ENCODE results near the gene APOL2. TPM values are rescaled to one million over a fixed set of nuclear protein-coding genes. Genes with fewer than 3 reads are reported as not detected.
"Not testable (repeated sequence)": the region's sequence is repeated elsewhere in the genome, so short reads cannot be mapped to it uniquely, and the experiment has no call there.

The APOL2 gene
- total and polyA plus RNA-seq, 5 donors = 29.1 to 54.8 (median 40.0) TPM

DNA sequence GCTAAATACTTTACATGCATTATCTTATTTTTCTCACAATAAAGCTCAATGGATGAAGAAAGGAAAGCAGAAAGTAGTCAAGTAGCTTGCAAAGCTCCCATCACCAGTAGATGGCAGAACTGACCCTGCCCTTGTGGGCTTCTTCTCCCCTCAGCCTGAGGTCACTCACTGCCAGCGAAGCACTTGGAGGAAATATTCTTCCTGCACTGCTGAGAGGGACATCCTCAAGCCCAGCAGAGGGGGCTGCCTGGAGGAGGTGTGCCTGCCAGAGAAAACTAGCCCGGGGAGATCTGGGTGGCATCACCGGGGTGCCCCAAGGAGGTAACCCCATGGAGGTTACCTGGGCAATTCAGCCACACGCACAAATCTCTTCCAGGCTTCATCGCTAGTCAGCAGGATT is 44.4 kb downstream of the APOL2 start:
- Histone ChIP-seq H3K27ac (ENCODE audit: low read length) (no peak overlapping the region), H3K4me1 (ENCODE audit: control insufficient read depth, insufficient read depth, low read length) (peaks cover 13% of the 10 kb centered on the region), H3K9me3 (ENCODE audit: control insufficient read depth, low read length) (no peaks in the 10 kb centered on the region), H3K27me3 (ENCODE audit: control insufficient read depth, insufficient read depth) (no peaks in the 10 kb centered on the region), H3K4me3 (ENCODE audit: low read length) (no peak overlapping the region)
- ATAC-seq (peak; percentile 49 to 58), DNase-seq (peak; percentile 55 to 76 (median 75))
- intact Hi-C loops (cut with DNase I) = loop anchor here in 3 of 4 donors (5.0 to 10.0 kb wide), 4 partner anchors 47 to 92 kb away; no protein-coding TSS in a partner anchor
- WGBS = 47% methylated on average over 5 of the region's 5 CpGs

DNA sequence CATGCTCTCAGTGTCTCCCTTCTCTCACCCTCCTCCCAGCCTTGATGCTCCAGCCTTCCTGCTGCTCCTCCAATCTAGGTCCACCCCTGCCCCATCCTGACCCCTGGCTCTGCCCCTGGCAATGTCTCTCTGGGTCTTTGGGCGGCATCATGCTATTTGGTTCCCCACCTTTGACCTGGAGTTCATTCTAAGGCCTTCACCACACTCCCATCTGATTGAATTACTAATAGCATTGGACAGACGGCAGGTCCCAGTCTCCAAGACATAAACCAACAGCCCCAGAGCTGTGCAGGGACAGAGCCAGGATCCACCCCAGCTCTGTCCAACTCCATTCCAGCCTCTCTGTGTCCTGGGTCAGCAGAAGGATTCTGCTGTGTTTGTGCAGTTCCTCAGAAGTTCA is 44.9 kb downstream of the APOL2 start:
- no peak overlapping the region for H3K4me3 ChIP-seq (ENCODE audit: low read length)
- no peaks in the 10 kb centered on the region for H3K9me3 ChIP-seq (ENCODE audit: control insufficient read depth, low read length)
- no peak overlapping the region for H3K27ac ChIP-seq (ENCODE audit: low read length)
- 74% methylated on average over 2 of the region's 2 CpGs for WGBS
- intact Hi-C loops (cut with DNase I) = loop anchor here in 1 of 4 donors (10.0 kb wide), 1 partner anchor 80 kb away; no protein-coding TSS in a partner anchor
- peaks cover 13% of the 10 kb centered on the region for H3K4me1 ChIP-seq (ENCODE audit: control insufficient read depth, insufficient read depth, low read length)
- no peak for DNase-seq
- ATAC-seq = no peak
- H3K27me3 ChIP-seq (ENCODE audit: control insufficient read depth, insufficient read depth) = no peaks in the 10 kb centered on the region

DNA sequence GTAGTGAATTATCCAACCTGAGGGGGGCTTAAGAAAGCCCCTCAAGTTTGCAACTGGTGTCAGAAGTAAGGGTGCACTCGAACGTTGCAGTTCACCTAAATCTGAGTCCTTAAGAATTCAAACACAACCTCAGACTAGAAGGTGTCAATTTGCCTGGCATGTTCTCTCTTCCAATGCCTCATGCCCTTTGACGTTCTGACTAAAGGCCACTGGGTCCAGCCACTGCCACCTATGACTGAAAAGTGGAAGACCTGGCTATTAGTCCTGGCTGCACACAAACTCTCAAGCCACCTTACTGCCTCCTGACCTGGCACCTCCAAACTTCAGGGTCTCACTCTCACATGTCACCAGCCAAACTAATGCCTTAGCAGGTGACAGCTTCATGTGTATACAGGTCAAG is 45.8 kb downstream of the APOL2 start:
- H3K4me1 ChIP-seq (ENCODE audit: control insufficient read depth, insufficient read depth, low read length) = peaks cover 13% of the 10 kb centered on the region

DNA sequence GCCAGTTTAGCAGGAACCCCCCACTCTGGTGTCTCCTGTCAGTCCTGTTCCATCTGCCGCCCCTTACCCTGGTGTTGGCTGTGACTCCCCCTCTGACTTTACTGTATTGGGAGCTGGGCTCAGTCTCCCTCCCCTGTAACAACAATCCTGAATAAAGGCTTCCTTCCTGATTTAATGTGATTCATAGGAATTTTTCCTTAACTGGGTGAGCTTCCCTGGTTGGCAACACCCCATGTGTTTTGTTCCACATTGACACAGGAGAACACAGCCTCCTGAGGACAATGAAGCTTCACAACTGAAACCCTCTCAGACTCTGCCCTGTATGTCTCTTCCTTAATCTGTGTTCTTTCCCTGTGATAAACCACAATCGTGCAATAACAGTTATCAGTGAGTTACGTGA is 46.2 kb downstream of the APOL2 start:
- Histone ChIP-seq H3K27ac (ENCODE audit: low read length) (no peak overlapping the region), H3K9me3 (ENCODE audit: control insufficient read depth, low read length) (no peaks in the 10 kb centered on the region), H3K4me3 (ENCODE audit: low read length) (no peak overlapping the region), H3K27me3 (ENCODE audit: control insufficient read depth, insufficient read depth) (no peaks in the 10 kb centered on the region), H3K4me1 (ENCODE audit: control insufficient read depth, insufficient read depth, low read length) (peaks cover 13% of the 10 kb centered on the region)
- ATAC-seq (no peak), DNase-seq (no peak)
- 69% methylated on average over 3 of the region's 3 CpGs for WGBS
- intact Hi-C loops (cut with DNase I) = loop anchor here in 1 of 4 donors (10.0 kb wide), 1 partner anchor 82 kb away; no protein-coding TSS in a partner anchor

More for the DNA sequence above, 45.8 kb downstream of the APOL2 start:
- ATAC-seq (no peak), DNase-seq (no peak)
- Histone ChIP-seq H3K27me3 (ENCODE audit: control insufficient read depth, insufficient read depth) (no peaks in the 10 kb centered on the region), H3K9me3 (ENCODE audit: control insufficient read depth, low read length) (no peaks in the 10 kb centered on the region), H3K4me3 (ENCODE audit: low read length) (no peak overlapping the region), H3K27ac (ENCODE audit: low read length) (no peak overlapping the region)
- 78% methylated on average over 3 of the region's 3 CpGs for WGBS
- intact Hi-C loops (cut with DNase I) = loop anchor here in 1 of 4 donors (10.0 kb wide), 1 partner anchor 81 kb away; no protein-coding TSS in a partner anchor

DNA sequence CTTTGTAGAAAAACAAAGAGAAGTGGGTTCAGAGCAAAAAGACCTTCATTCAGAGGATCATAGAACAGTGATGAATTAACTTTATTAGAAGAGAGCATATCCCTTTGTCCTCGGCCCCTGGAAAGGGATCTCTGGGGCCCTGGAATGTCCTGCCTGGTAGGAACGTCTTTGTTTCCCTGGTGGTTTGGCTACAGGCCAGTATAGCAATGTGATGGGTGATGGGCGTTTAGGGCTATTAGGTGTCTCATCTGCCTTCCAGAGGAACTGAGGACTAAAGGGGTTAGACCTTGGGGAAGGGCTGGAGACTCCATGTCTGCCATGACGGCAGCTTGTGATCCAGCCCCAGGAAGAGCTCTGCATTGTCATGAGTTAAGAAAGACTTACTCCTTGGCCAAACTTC is 46.8 kb downstream of the APOL2 start:
- no peaks in the 10 kb centered on the region for H3K27me3 ChIP-seq (ENCODE audit: control insufficient read depth, insufficient read depth)
- no peaks in the 10 kb centered on the region for H3K9me3 ChIP-seq (ENCODE audit: control insufficient read depth, low read length)
- H3K4me3 ChIP-seq (ENCODE audit: low read length) = no peak overlapping the region
- 44% methylated on average over 4 of the region's 4 CpGs for WGBS
- intact Hi-C loops (cut with DNase I) = loop anchor here in 1 of 4 donors (10.0 kb wide), 1 partner anchor 82 kb away; no protein-coding TSS in a partner anchor
- peak overlapping the region; percentile 42 for H3K27ac ChIP-seq (ENCODE audit: low read length)
- no peak for DNase-seq
- ATAC-seq = no peak
- peaks cover 10% of the 10 kb centered on the region for H3K4me1 ChIP-seq (ENCODE audit: control insufficient read depth, insufficient read depth, low read length)

DNA sequence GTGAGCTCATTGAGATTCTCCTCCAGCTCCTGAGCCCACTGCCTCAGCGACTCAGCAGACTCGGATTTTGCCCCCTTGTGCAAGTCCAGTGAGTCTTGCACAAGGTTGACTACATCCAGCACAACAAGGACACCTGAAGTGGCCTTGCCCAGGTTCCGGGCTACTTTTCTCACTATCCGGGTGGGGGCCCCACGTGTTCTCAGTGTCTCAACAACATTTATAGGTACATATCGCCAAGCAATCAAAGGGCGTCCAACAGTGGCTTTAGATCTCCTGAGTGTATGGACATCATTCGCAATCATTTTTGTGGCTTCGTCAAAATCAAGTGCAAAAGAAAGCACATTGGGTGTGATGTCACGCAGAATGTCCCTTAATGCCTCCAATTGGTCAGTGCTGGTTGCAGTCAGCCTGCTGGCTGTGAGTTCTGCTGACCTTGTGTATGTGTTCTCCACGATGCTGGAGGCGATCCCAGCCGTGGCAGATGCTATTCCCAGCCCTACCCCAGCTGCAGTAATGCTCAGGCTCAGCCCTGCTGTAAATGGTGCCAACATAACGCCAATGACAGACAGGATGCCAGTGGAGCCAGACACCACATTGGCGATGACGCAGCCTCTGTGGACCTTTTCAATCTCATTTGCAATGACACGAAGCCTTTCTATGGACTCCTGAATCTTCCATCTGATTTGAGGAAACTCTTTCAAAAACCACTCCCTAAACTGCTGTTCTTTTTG is 48.1 kb downstream of the APOL2 start:
- peak; percentile 69 to 92 (median 91) for DNase-seq
- Histone ChIP-seq H3K4me1 (ENCODE audit: control insufficient read depth, insufficient read depth, low read length) (peaks cover 3% of the 10 kb centered on the region), H3K27me3 (ENCODE audit: control insufficient read depth, insufficient read depth) (no peaks in the 10 kb centered on the region), H3K27ac (ENCODE audit: low read length) (peak overlapping the region; percentile 57), H3K9me3 (ENCODE audit: control insufficient read depth, low read length) (no peaks in the 10 kb centered on the region), H3K4me3 (ENCODE audit: low read length) (no peak overlapping the region)
- ATAC-seq = peak; percentile 79 to 91
- 71% methylated on average over 17 of the region's 17 CpGs for WGBS
- intact Hi-C loops (cut with DNase I) = loop anchor here in 1 of 4 donors (10.0 kb wide), 1 partner anchor 84 kb away; no protein-coding TSS in a partner anchor

DNA sequence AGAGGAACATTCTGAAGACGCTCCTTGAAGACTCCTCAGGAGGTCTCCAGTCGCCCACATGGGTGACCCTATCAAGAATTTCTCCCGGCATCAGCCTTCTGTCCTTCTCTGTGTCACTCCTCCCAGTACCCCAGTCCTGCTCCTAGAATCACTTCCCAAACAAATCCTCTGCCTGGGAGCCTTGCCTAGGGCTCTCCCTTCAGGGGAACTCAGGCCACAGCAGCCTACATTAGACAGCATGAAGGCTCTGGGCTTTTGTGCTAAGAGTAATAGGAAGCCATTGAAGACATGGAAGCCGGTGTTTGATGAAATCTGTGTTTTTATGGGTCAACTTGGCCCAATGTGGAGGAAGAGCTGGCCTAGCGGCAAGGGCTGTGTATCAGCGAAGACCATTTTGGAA is 51.5 kb downstream of the APOL2 start:
- DNase-seq; H3K27ac ChIP-seq (ENCODE audit: low read length); H3K4me1 ChIP-seq (ENCODE audit: control insufficient read depth, insufficient read depth, low read length); intact Hi-C loops (cut with DNase I); ATAC-seq; H3K4me3 ChIP-seq (ENCODE audit: low read length); H3K9me3 ChIP-seq (ENCODE audit: control insufficient read depth, low read length); H3K27me3 ChIP-seq (ENCODE audit: control insufficient read depth, insufficient read depth): not testable (repeated sequence)
- WGBS = 95% methylated on average over 3 of the region's 6 CpGs

DNA sequence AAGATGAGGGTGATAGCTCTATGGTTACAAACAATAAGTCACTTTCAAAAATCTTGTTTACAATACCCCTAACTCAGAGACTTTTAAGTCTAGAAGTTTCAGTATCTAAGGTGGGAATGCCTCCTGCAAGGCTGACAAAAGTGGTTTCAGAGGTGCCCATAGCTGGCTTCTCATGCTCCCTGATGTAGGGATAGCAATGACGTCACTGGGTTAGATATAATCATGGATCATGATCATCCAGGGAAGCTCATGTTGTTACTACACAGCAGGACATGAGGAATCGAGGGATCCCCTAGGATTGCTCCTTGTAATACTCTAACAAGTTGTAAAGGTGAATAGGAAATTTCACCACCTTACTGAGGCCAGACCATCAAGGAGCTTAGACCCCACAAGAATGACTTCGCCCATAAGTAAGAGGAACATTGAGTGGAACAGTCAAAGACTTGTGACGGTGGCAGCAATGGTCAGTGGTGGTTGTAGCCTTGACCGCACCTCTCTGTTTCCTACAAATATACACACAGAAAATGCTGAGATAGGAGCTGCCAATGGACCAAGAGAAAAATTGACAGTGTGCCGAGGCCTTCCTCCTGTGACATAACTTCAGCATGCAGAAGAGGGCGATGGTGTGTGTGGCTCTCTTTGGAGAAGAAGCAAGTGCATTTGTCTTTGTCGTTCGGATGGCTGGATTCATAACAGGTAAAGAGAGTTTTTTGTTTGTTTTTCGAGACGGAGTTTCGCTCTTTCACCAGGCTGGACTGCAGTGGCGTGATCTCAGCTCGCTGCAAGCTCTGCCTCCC is 53.3 kb downstream of the APOL2 start:
- intact Hi-C loops (cut with DNase I) = no loop called here

DNA sequence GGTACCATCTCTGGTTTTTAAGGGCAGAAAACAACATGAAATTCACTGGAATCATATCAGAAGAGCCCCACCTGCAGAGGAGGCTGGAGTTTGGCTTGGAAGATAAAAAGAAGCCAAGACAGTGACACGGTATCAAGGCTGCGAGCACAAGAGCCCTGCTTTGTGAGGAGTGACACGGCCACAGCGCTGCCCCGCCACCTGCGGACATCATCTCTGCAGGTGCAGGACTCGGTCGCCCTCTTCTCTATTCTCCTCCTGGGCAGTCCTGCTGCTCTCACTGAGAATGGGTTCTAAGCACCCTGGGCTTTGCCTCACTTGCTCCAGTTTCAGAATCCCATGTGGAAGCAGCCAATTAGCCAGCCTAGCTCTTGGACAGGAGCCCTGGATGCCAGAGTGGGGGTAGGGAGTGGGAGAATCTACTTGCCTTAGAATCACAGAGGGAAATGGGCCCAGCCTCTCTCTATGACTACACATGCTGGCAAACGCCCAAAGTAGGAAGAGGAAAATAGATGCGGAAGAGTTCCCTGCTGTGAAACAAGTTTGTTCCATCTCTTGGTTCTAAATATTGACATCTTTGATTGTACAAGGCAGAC is 54.8 kb downstream of the APOL2 start:
- 76% methylated on average over 10 of the region's 10 CpGs for WGBS
- H3K27me3 ChIP-seq (ENCODE audit: control insufficient read depth, insufficient read depth) = no peaks in the 10 kb centered on the region
- no peaks in the 10 kb centered on the region for H3K9me3 ChIP-seq (ENCODE audit: control insufficient read depth, low read length)
- DNase-seq (peak in 1 of 3 donors; percentile 63), ATAC-seq (peak in 1 of 2 donors; percentile 64)
- no peak overlapping the region for H3K27ac ChIP-seq (ENCODE audit: low read length)
- peaks cover 7% of the 10 kb centered on the region for H3K4me1 ChIP-seq (ENCODE audit: control insufficient read depth, insufficient read depth, low read length)
- no peak overlapping the region for H3K4me3 ChIP-seq (ENCODE audit: low read length)
- intact Hi-C loops (cut with DNase I) = loop anchor here in 3 of 4 donors (5.0 kb wide), 2 partner anchors 37 to 42 kb away; no protein-coding TSS in a partner anchor

More for the DNA sequence above, 53.3 kb downstream of the APOL2 start:
- no peaks in the 10 kb centered on the region for H3K9me3 ChIP-seq (ENCODE audit: control insufficient read depth, low read length)
- H3K27ac ChIP-seq (ENCODE audit: low read length) = no peak overlapping the region
- DNase-seq (no peak), ATAC-seq (no peak)
- H3K4me3 ChIP-seq (ENCODE audit: low read length) = no peak overlapping the region
- H3K4me1 ChIP-seq (ENCODE audit: control insufficient read depth, insufficient read depth, low read length) = peaks cover 4% of the 10 kb centered on the region
- no peaks in the 10 kb centered on the region for H3K27me3 ChIP-seq (ENCODE audit: control insufficient read depth, insufficient read depth)
- 89% methylated on average over 14 of the region's 14 CpGs for WGBS

DNA sequence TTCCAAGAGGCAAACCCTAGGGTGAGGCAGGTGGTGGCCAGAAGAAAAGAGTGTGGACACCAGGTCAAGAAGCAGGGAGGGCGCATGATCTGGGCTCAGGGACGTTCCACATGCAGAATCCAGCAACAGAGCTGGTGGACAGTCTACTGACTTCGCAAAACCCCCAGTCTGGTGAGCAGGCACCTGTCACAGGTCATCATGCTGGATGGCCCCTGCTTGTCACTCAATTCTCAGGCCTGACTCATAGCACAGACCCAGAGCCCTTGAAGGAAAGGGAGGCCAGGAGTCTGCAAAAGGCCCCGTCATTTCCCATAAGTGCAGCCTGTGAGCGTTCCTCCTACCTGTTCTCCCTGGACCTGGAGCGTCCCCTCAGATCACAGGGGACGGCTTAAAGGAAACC is 55.9 kb downstream of the APOL2 start:
- H3K4me1 ChIP-seq (ENCODE audit: control insufficient read depth, insufficient read depth, low read length) = peaks cover 7% of the 10 kb centered on the region
- 97% methylated on average over 7 of the region's 7 CpGs for WGBS
- no peaks in the 10 kb centered on the region for H3K27me3 ChIP-seq (ENCODE audit: control insufficient read depth, insufficient read depth)
- H3K4me3 ChIP-seq (ENCODE audit: low read length) = no peak overlapping the region
- intact Hi-C loops (cut with DNase I) = loop anchor here in 3 of 4 donors (5.0 kb wide), 2 partner anchors 36 to 41 kb away; no protein-coding TSS in a partner anchor
- no peak for ATAC-seq
- no peak for DNase-seq
- no peaks in the 10 kb centered on the region for H3K9me3 ChIP-seq (ENCODE audit: control insufficient read depth, low read length)
- no peak overlapping the region for H3K27ac ChIP-seq (ENCODE audit: low read length)

All from right cardiac atrium (tissue), 5 donors.